ENCODE results near the gene PI4KB. TPM values are rescaled to one million over a fixed set of nuclear protein-coding genes. Genes with fewer than 3 reads are reported as not detected.

PI4KB gene
- polyA plus RNA-seq, 4 donors, result 30.3 to 52.5 (median 33.8) TPM

GRCh38 chr1:151340870-151341754 lies 13.9 kb upstream of the PI4KB start:
- H3K36me3 ChIP-seq (ENCODE audit: control insufficient read depth in 3 of 3, insufficient read depth in 2 of 3, low read depth in 1 of 3, low read length in 3 of 3), result peaks cover 8 to 29% (median 15%) of the 10 kb centered on the region in 3 donors
- no peak for FAIRE-seq
- no peaks in the 10 kb centered on the region for H3K27me3 ChIP-seq (ENCODE audit: control insufficient read depth in 3 of 3, insufficient read depth in 3 of 3, low read length in 3 of 3)
- peak overlapping the region in 1 of 3 donors; percentile 65 for H3K27ac ChIP-seq (ENCODE audit: low read depth in 1 of 3, low read length in 2 of 3)
- H3K4me3 ChIP-seq (ENCODE audit: low read depth in 1 of 3, low read length in 3 of 3), result no peak overlapping the region
- peak; percentile 84 to 87 for DNase-seq
- WGBS, 3 donors, result 30 to 37% (median 33%) methylated on average over 7 of the region's 7 CpGs
- no peaks in the 10 kb centered on the region for H3K9me3 ChIP-seq (ENCODE audit: control insufficient read depth in 2 of 2, insufficient read depth in 1 of 2, low read depth in 1 of 2, low read length in 1 of 2)
- H3K4me1 ChIP-seq (ENCODE audit: control insufficient read depth in 3 of 3, insufficient read depth in 2 of 3, low read depth in 1 of 3, low read length in 2 of 3), result peaks cover 3 to 6% (median 3%) of the 10 kb centered on the region in 3 donors

GRCh38 chr1:151336556-151336955 lies 9.3 kb upstream of the PI4KB start:
- H3K4me1 ChIP-seq (ENCODE audit: control insufficient read depth in 3 of 3, insufficient read depth in 2 of 3, low read depth in 1 of 3, low read length in 2 of 3), result no peaks in the 10 kb centered on the region
- 89 to 94% (median 90%) methylated on average over 3 of the region's 3 CpGs for WGBS, 3 donors
- H3K36me3 ChIP-seq (ENCODE audit: control insufficient read depth in 3 of 3, insufficient read depth in 2 of 3, low read depth in 1 of 3, low read length in 3 of 3), result no peaks in the 10 kb centered on the region
- H3K4me3 ChIP-seq (ENCODE audit: low read depth in 1 of 3, low read length in 3 of 3), result no peak overlapping the region
- H3K27ac ChIP-seq (ENCODE audit: low read depth in 1 of 3, low read length in 2 of 3), result no peak overlapping the region
- no peaks in the 10 kb centered on the region for H3K9me3 ChIP-seq (ENCODE audit: control insufficient read depth in 2 of 2, insufficient read depth in 1 of 2, low read depth in 1 of 2, low read length in 1 of 2)
- FAIRE-seq, result no peak
- DNase-seq, result no peak
- H3K27me3 ChIP-seq (ENCODE audit: control insufficient read depth in 3 of 3, insufficient read depth in 3 of 3, low read length in 3 of 3), result no peaks in the 10 kb centered on the region

DNA sequence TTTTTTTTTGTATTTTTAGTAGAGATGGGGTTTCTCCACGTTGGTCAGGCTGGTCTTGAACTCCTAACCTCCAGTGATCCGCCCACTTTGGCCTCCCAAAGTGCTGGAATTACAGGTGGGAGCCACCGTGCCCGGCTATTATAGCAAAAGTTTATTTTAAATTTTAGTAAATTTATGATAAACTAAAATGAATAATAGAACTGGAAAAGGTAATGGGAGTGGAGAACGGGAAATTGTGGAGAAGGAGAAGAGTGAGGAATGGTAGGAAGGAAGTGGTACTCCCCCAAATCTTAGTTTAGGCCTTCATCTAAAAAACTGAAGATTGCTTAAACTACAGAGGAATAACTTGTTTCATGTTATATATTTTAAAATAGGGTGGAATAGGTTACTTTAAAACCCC lies 7.6 kb upstream of the PI4KB start:
- 77 to 85% (median 85%) methylated on average over 5 of the region's 5 CpGs for WGBS, 3 donors
- Histone ChIP-seq H3K27ac (ENCODE audit: low read depth in 1 of 3, low read length in 2 of 3) (no peak overlapping the region), H3K9me3 (ENCODE audit: control insufficient read depth in 2 of 2, insufficient read depth in 1 of 2, low read depth in 1 of 2, low read length in 1 of 2) (no peaks in the 10 kb centered on the region), H3K4me3 (ENCODE audit: low read depth in 1 of 3, low read length in 3 of 3) (no peak overlapping the region), H3K4me1 (ENCODE audit: control insufficient read depth in 3 of 3, insufficient read depth in 2 of 3, low read depth in 1 of 3, low read length in 2 of 3) (no peaks in the 10 kb centered on the region), H3K27me3 (ENCODE audit: control insufficient read depth in 3 of 3, insufficient read depth in 3 of 3, low read length in 3 of 3) (no peaks in the 10 kb centered on the region), H3K36me3 (ENCODE audit: control insufficient read depth in 3 of 3, insufficient read depth in 2 of 3, low read depth in 1 of 3, low read length in 3 of 3) (no peaks in the 10 kb centered on the region)
- FAIRE-seq (no peak), DNase-seq (no peak)

DNA sequence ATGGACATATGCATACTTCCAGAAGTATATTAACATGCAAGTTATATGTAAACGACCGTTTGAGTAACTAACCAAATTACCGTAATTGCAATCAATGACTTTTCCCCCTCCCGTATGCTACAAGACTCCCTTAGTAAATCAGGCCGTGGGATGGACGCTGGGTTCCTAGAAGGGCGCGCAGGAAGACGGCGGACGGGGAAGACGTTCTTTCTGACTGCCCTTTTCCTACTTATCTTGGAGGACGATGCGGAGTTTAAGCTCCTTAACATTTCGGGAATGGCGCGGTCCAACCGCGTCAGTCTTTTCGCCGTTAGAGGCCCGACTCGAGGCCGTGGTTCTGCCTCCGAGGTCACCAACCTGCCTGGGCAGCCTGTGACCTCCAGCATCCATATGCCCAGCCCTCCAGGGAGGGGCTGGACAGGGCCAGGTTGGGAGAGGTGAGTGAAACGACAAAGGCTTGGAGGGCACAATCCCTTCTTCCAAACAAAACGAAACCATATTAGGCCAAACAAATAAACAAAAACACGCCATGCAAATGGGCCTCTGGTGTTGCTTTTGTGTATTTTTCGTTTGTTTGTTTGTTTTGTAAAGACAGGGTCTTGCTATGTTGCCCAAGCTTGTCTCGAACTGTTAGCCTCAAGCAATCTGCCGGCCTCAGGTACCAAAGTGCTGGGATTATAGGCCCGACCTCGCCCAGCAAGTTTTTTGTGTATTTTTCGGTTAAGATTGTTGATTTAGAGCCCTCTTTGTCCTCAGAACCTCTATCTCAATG lies 873 bp upstream of the PI4KB start:
- H3K36me3 ChIP-seq (ENCODE audit: control insufficient read depth in 3 of 3, insufficient read depth in 2 of 3, low read depth in 1 of 3, low read length in 3 of 3), result peaks cover 0 to 25% (median 4%) of the 10 kb centered on the region in 3 donors
- peak overlapping the region; percentile 36 to 87 (median 81) for H3K27ac ChIP-seq (ENCODE audit: low read depth in 1 of 3, low read length in 2 of 3)
- H3K27me3 ChIP-seq (ENCODE audit: control insufficient read depth in 3 of 3, insufficient read depth in 3 of 3, low read length in 3 of 3), result no peaks in the 10 kb centered on the region
- H3K4me1 ChIP-seq (ENCODE audit: control insufficient read depth in 3 of 3, insufficient read depth in 2 of 3, low read depth in 1 of 3, low read length in 2 of 3), result peaks cover 0 to 17% (median 4%) of the 10 kb centered on the region in 3 donors
- H3K4me3 ChIP-seq (ENCODE audit: low read depth in 1 of 3, low read length in 3 of 3), result peak overlapping the region; percentile 86 to 87 (median 87)
- 10 to 18% (median 17%) methylated on average over 34 of the region's 34 CpGs for WGBS, 3 donors
- FAIRE-seq (no peak), DNase-seq (peak in 1 of 2 donors; percentile 31)
- no peaks in the 10 kb centered on the region for H3K9me3 ChIP-seq (ENCODE audit: control insufficient read depth in 2 of 2, insufficient read depth in 1 of 2, low read depth in 1 of 2, low read length in 1 of 2)

GRCh38 chr1:151326619-151327222 lies 495 bp downstream of the PI4KB start:
- DNase-seq (peak in 1 of 2 donors; percentile 41), FAIRE-seq (no peak)
- WGBS, 3 donors, result 1 to 2% (median 1%) methylated on average over 11 to 12 of the region's 12 CpGs

GRCh38 chr1:151325646-151326429 lies 1.4 kb downstream of the PI4KB start:
- H3K9me3 ChIP-seq (ENCODE audit: control insufficient read depth in 2 of 2, insufficient read depth in 1 of 2, low read depth in 1 of 2, low read length in 1 of 2), result no peaks in the 10 kb centered on the region
- H3K4me3 ChIP-seq (ENCODE audit: low read depth in 1 of 3, low read length in 3 of 3), result peak overlapping the region in 2 of 3 donors; percentile 86 to 87
- FAIRE-seq (no peak), DNase-seq (no peak)
- H3K36me3 ChIP-seq (ENCODE audit: control insufficient read depth in 3 of 3, insufficient read depth in 2 of 3, low read depth in 1 of 3, low read length in 3 of 3), result peaks cover 0 to 35% (median 7%) of the 10 kb centered on the region in 3 donors
- peak overlapping the region in 1 of 3 donors; percentile 81 for H3K27ac ChIP-seq (ENCODE audit: low read depth in 1 of 3, low read length in 2 of 3)
- no peaks in the 10 kb centered on the region for H3K27me3 ChIP-seq (ENCODE audit: control insufficient read depth in 3 of 3, insufficient read depth in 3 of 3, low read length in 3 of 3)
- 42 to 47% (median 43%) methylated on average over 5 of the region's 5 CpGs for WGBS, 3 donors
- peaks cover 0 to 17% (median 4%) of the 10 kb centered on the region in 3 donors for H3K4me1 ChIP-seq (ENCODE audit: control insufficient read depth in 3 of 3, insufficient read depth in 2 of 3, low read depth in 1 of 3, low read length in 2 of 3)

More at GRCh38 chr1:151326619-151327222, 495 bp downstream of the PI4KB start:
- Histone ChIP-seq H3K36me3 (ENCODE audit: control insufficient read depth in 3 of 3, insufficient read depth in 2 of 3, low read depth in 1 of 3, low read length in 3 of 3) (peaks cover 0 to 32% (median 4%) of the 10 kb centered on the region in 3 donors), H3K27me3 (ENCODE audit: control insufficient read depth in 3 of 3, insufficient read depth in 3 of 3, low read length in 3 of 3) (no peaks in the 10 kb centered on the region), H3K4me3 (ENCODE audit: low read depth in 1 of 3, low read length in 3 of 3) (peak overlapping the region; percentile 86 to 87 (median 87)), H3K4me1 (ENCODE audit: control insufficient read depth in 3 of 3, insufficient read depth in 2 of 3, low read depth in 1 of 3, low read length in 2 of 3) (peaks cover 0 to 17% (median 4%) of the 10 kb centered on the region in 3 donors), H3K9me3 (ENCODE audit: control insufficient read depth in 2 of 2, insufficient read depth in 1 of 2, low read depth in 1 of 2, low read length in 1 of 2) (no peaks in the 10 kb centered on the region), H3K27ac (ENCODE audit: low read depth in 1 of 3, low read length in 2 of 3) (peak overlapping the region; percentile 80 to 87 (median 81))

- FAIRE-seq, result no peak
- no peak overlapping the region for H3K27ac ChIP-seq (ENCODE audit: low read depth in 1 of 3, low read length in 2 of 3)
Measured at GRCh38 chr1:151325231-151325630, 2.0 kb downstream of the PI4KB start.

More at GRCh38 chr1:151325231-151325630, 2.0 kb downstream of the PI4KB start:
- no peak overlapping the region for H3K4me3 ChIP-seq (ENCODE audit: low read depth in 1 of 3, low read length in 3 of 3)
- no peaks in the 10 kb centered on the region for H3K27me3 ChIP-seq (ENCODE audit: control insufficient read depth in 3 of 3, insufficient read depth in 3 of 3, low read length in 3 of 3)
- no peak for DNase-seq
- peaks cover 0 to 38% (median 7%) of the 10 kb centered on the region in 3 donors for H3K36me3 ChIP-seq (ENCODE audit: control insufficient read depth in 3 of 3, insufficient read depth in 2 of 3, low read depth in 1 of 3, low read length in 3 of 3)
- H3K4me1 ChIP-seq (ENCODE audit: control insufficient read depth in 3 of 3, insufficient read depth in 2 of 3, low read depth in 1 of 3, low read length in 2 of 3), result peaks cover 0 to 17% (median 4%) of the 10 kb centered on the region in 3 donors
- no peaks in the 10 kb centered on the region for H3K9me3 ChIP-seq (ENCODE audit: control insufficient read depth in 2 of 2, insufficient read depth in 1 of 2, low read depth in 1 of 2, low read length in 1 of 2)
- 84 to 89% (median 84%) methylated on average over 7 of the region's 7 CpGs for WGBS, 3 donors
